Retinal pigment epithelial cell (primary cell): ENCODE measurements around the gene RPRD1B.
"Not testable (repeated sequence)": the region's sequence is repeated elsewhere in the genome, so short reads cannot be mapped to it uniquely, and the experiment has no call there.

Source experiments
- DNase-seq: peaks from one replicate; pipeline ENCODE4 v3.0.0-alpha.2; 2010; ENCODE audit warnings: low read depth
- H3K4me3 ChIP-seq: 2 replicates; pipeline ENCODE4 v1.5.1; 2011; ENCODE audit warnings: mild to moderate bottlenecking, low read length, control low read depth, moderate library complexity
- TF ChIP-seq, protein P1 (sequence below): conservative IDR thresholded peaks from 2 replicates; pipeline ENCODE4 v1.5.1; 2011; ENCODE audit warnings: low read depth, low read length, control low read depth, inconsistent platforms

The RPRD1B gene

DNA sequence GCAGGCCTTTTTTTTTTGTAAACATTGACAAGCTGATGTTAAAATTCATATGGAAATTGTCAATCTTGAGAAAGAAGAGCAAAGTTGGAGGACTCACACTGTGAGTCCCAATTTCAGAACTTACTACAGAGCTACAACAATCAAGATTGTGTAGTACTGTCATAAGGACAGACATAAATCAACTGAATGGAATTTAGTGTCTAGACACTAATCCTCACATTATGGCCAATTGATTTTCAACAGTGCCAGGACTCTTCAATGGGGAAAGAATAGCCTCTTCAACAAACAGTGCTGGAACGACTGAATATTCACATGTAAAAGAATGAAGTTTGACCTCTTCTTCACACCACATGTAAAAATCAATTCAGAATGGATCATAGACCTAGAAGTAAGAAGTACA lies 70.7 kb downstream of the RPRD1B start:
- TF ChIP-seq, protein P1, sequence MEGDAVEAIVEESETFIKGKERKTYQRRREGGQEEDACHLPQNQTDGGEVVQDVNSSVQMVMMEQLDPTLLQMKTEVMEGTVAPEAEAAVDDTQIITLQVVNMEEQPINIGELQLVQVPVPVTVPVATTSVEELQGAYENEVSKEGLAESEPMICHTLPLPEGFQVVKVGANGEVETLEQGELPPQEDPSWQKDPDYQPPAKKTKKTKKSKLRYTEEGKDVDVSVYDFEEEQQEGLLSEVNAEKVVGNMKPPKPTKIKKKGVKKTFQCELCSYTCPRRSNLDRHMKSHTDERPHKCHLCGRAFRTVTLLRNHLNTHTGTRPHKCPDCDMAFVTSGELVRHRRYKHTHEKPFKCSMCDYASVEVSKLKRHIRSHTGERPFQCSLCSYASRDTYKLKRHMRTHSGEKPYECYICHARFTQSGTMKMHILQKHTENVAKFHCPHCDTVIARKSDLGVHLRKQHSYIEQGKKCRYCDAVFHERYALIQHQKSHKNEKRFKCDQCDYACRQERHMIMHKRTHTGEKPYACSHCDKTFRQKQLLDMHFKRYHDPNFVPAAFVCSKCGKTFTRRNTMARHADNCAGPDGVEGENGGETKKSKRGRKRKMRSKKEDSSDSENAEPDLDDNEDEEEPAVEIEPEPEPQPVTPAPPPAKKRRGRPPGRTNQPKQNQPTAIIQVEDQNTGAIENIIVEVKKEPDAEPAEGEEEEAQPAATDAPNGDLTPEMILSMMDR = no peak
- DNase-seq = no peak

DNA sequence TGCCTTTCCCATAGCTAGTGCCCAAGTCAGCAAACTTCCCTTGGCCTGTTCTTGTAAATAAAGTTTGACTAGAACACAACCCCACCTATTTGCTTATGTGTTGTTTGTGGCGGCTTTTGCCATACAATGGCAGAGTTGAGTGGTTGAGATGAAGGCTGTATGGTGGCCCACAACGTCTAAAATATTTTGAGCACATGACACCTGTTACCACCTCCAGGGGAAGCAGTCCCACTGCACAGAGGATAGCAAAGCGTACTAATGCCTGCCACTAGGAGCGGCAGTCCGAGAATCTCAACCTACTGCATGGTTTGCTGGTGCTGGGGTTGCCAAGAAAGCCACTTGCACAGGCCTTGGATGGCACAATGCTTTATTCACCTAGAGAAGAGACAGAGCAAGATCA lies 72.9 kb downstream of the RPRD1B start:
- TF ChIP-seq, protein P1 = no peak
- no peak for DNase-seq

More for the DNA sequence above, 70.7 kb downstream of the RPRD1B start:
- H3K4me3 ChIP-seq = no peak overlapping the region

DNA sequence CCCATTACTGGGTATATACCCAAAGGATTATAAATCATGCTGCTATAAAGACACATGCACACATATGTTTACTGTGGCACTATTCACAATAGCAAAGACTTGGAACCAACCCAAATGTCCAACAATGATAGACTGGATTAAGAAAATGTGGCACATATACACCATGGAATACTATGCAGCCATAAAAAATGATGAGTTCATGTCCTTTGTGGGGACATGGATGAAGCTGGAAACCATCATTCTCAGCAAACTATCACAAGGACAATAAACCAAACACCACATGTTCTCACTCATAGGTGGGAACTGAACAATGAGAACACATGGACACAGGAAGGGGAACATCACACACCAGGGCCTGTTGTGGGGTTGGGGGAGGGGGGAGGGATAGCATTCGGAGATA lies 73.8 kb downstream of the RPRD1B start:
- DNase-seq, H3K4me3 ChIP-seq: not testable (repeated sequence)

More for the DNA sequence above, 72.9 kb downstream of the RPRD1B start:
- no peak overlapping the region for H3K4me3 ChIP-seq

DNA sequence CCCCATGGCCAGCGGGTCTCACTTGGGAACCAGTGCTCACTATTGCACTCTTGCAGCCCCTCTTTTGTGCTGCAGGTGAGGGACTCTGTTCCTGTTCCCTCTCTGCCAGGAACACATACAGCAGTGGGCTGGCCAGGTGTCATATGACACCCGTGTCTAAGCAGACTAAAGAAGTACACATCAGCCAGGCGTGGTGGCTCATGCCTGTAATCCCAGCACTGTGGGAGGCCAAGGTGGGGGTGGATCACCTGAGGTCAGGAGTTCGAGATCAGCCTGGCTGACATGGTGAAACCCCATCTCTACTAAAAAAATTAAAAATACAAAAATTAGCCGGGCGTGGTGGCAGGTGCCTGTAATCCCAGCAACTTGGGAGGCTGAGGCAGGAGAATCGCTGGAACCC lies 74.4 kb downstream of the RPRD1B start:
- DNase-seq, H3K4me3 ChIP-seq: not testable (repeated sequence)

DNA sequence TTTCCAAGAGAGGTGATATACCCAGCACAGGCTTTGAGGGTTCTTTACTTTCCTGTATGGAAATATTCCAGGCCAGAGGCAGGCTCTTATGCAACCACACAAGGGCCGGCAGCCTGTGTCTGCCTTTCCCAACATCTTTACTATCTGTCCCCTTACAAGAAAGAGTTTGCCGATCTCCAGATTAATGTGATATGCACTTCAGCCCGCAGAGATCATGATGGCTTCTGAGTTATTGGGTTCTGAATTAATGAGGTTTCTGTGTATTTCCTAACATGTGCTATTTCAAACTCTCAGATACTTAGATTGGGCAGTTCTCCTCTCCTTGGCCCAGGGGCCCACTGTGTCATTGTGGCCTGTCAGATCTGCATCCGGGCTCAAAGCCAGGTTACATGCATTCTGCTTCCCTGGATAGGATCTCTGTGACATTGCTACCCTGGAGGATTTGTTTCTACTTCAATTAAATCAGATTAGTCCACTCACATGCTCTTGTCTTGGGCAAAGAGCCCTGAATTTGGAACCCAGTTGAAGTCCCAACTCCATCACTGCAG lies 75.0 kb downstream of the RPRD1B start:
- TF ChIP-seq, protein P1 = no peak
- H3K4me3 ChIP-seq = no peak overlapping the region
- peak; percentile 79 for DNase-seq

DNA sequence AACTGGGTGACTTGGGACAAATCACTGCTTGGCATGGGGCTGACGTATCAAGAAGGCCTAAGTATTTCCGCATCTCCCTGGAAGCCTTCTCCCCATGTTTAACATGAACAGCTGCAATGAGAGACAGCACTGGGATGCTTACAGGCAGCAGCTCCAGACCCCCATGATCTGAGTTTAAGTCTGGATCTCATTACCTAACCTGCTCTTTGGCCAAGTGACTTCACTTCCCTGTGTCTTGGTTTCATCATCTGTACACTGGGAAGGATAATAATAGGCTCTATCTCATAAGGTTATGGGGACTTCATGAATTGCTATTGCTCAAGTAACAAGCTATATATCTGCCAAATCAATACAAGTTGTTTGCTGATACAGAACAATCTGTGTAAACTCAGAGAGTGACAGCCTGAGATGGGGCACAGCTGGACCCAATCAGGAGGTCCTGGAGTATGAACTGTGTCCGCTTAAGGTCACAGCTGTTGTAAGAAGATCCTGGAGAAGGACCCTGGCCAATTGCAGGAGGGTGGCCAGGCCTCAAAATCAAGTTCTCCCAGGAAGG lies 75.5 kb downstream of the RPRD1B start:
- TF ChIP-seq, protein P1 = no peak
- DNase-seq = no peak

DNA sequence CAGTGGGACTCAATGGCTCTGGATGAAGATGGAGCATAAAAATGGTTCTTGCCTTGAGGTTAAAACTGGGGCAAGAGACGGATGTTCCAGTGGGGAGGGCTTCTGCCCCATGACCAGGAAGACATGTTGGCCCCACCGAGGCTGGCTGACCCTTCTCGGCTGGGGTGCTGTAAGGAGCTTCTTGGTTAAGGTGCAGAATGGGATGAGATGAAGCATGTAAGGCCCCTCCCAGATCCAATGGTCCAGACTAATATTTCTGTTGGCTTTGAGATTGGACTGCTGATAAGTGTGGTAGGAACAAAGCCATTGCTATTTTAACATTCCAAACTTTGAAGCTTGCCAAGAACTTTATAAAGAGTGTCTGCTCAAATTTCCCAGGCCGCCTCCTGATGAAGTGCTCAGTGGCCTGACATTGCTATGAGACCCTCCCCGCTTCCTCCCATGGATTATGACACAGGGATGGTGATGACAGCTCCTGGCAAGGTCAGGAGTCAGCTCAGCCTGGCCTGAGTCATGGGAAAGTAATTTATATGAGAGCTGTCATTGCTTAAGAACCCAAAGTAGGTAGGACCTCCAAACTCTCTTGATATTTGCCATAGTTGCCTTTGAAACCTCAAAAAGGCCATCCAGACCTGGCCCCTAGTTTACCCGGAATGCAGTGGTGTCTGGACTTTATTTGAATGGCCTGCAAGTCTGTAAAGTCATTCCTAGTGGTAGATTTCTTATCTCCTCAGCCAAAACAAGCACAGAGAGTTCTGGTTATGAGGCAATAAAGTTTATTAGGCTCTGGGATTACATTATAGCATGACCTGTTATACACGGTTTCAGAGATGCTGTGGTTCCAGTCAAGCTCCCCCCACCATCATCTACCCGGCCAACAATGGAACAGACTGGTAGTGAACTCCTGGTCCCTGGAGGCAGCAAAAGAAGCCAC lies 76.3 kb downstream of the RPRD1B start:
- no peak overlapping the region for H3K4me3 ChIP-seq
- peak; percentile 93 for DNase-seq
- TF ChIP-seq, protein P1 = no peak

More for the DNA sequence above, 75.5 kb downstream of the RPRD1B start:
- H3K4me3 ChIP-seq = no peak overlapping the region
